ENCODE results near the gene VWA3B. TPM values are rescaled to one million over a fixed set of nuclear protein-coding genes. Genes with fewer than 3 reads are reported as not detected.

Gene VWA3B
- polyA plus RNA-seq, 1 donor (not counting 4 experiments of a cell fraction or from before 2014, with no cell fraction given) = not detected

DNA sequence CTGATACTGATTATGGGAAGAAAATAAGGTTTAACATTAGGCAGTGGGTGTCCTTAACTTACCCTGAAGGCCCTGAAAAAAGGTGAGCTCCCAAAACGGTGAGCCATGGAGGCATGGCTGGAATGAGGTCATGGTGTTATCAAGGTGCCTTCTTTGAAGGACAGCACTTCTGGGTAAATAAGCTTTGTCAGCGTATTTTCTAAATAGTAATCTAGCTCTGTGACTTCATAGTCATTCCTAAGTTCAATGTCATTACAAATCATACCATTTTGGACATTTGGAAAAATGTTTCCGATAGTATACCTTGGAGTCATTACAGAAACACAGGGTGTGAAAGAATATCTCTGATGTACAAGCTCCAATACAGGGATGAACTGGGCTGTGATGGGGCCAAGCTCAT, 224.1 kb downstream of the VWA3B start:
- dilution Hi-C loops (cut with MboI; ENCODE audit: extremely low pct_ligation_motif_present, low sequenced_read_pairs) = no loop called here
- H3K4me2 ChIP-seq (ENCODE audit: control insufficient read depth, extremely low read depth, insufficient read depth, low read depth, low read length) = no peak overlapping the region
- H3K9me3 ChIP-seq (ENCODE audit: control insufficient read depth, low read depth, low read length) = no peaks in the 10 kb centered on the region
- DNase-seq (ENCODE audit: low read depth, low spot score) (no peak), FAIRE-seq (no peak)
- H4K20me1 ChIP-seq (ENCODE audit: control insufficient read depth, extremely low read depth, insufficient read depth, low read length) = no peaks in the 10 kb centered on the region
- no peak overlapping the region for H3K9ac ChIP-seq (ENCODE audit: control insufficient read depth, extremely low read depth, insufficient read depth, low read length)
- TF ChIP-seq CTCF (optimal IDR thresholded peaks at IDR 0.05 in 1 of 3, IDR thresholded peaks at IDR 0.05 in 1 of 3, conservative IDR thresholded peaks at IDR 0.05 in 1 of 3; ENCODE audit: extremely low read depth in 1 of 3, insufficient read depth in 2 of 3, low read length in 3 of 3) = no peak
- TF ChIP-seq EZH2 (IDR thresholded peaks at IDR 0.05; ENCODE audit: low read length) = no peak
- H3K27ac ChIP-seq (ENCODE audit: control insufficient read depth, insufficient read depth, low read length) = no peak overlapping the region
- no peaks in the 10 kb centered on the region for H3K36me3 ChIP-seq (ENCODE audit: control insufficient read depth in 2 of 2, extremely low read depth in 1 of 2, insufficient read depth in 2 of 2, low read length in 2 of 2)
- no peaks in the 10 kb centered on the region for H3K4me1 ChIP-seq (ENCODE audit: control insufficient read depth, extremely low read depth, insufficient read depth, low read length)
- no peak overlapping the region for H2AFZ ChIP-seq (ENCODE audit: control insufficient read depth, low read length)
- no peaks in the 10 kb centered on the region for H3K79me2 ChIP-seq (ENCODE audit: control insufficient read depth, insufficient read depth, low read length)
- peaks cover 8% of the 10 kb centered on the region for H3K27me3 ChIP-seq (ENCODE audit: control insufficient read depth, extremely low read depth, insufficient read depth, low read length)
- no peak overlapping the region for H3K4me3 ChIP-seq (ENCODE audit: control insufficient read depth in 2 of 3, extremely low read depth in 1 of 3, insufficient read depth in 2 of 3, low read depth in 1 of 3, low read length in 3 of 3)
- H3K9me1 ChIP-seq (ENCODE audit: control insufficient read depth, extremely low read depth, insufficient read depth, low read length) = no peaks in the 10 kb centered on the region

GRCh38 chr2:98311771-98312545, 225.0 kb downstream of the VWA3B start:
- H3K4me2 ChIP-seq (ENCODE audit: control insufficient read depth, extremely low read depth, insufficient read depth, low read depth, low read length) = no peak overlapping the region
- dilution Hi-C loops (cut with MboI; ENCODE audit: extremely low pct_ligation_motif_present, low sequenced_read_pairs) = no loop called here
- H3K27me3 ChIP-seq (ENCODE audit: control insufficient read depth, extremely low read depth, insufficient read depth, low read length) = peaks cover 8% of the 10 kb centered on the region
- H3K4me1 ChIP-seq (ENCODE audit: control insufficient read depth, extremely low read depth, insufficient read depth, low read length) = no peaks in the 10 kb centered on the region
- H3K9me3 ChIP-seq (ENCODE audit: control insufficient read depth, low read depth, low read length) = no peaks in the 10 kb centered on the region
- no peaks in the 10 kb centered on the region for H3K36me3 ChIP-seq (ENCODE audit: control insufficient read depth in 2 of 2, extremely low read depth in 1 of 2, insufficient read depth in 2 of 2, low read length in 2 of 2)
- H3K9me1 ChIP-seq (ENCODE audit: control insufficient read depth, extremely low read depth, insufficient read depth, low read length) = no peaks in the 10 kb centered on the region
- TF ChIP-seq CTCF (optimal IDR thresholded peaks at IDR 0.05 in 1 of 3, IDR thresholded peaks at IDR 0.05 in 1 of 3, conservative IDR thresholded peaks at IDR 0.05 in 1 of 3; ENCODE audit: extremely low read depth in 1 of 3, insufficient read depth in 2 of 3, low read length in 3 of 3) (no peak), EZH2 (IDR thresholded peaks at IDR 0.05; ENCODE audit: low read length) (no peak)
- H3K4me3 ChIP-seq (ENCODE audit: control insufficient read depth in 2 of 3, extremely low read depth in 1 of 3, insufficient read depth in 2 of 3, low read depth in 1 of 3, low read length in 3 of 3) = no peak overlapping the region
- H3K27ac ChIP-seq (ENCODE audit: control insufficient read depth, insufficient read depth, low read length) = no peak overlapping the region
- H2AFZ ChIP-seq (ENCODE audit: control insufficient read depth, low read length) = no peak overlapping the region
- no peaks in the 10 kb centered on the region for H4K20me1 ChIP-seq (ENCODE audit: control insufficient read depth, extremely low read depth, insufficient read depth, low read length)
- no peak for FAIRE-seq
- DNase-seq (ENCODE audit: low read depth, low spot score) = no peak
- no peaks in the 10 kb centered on the region for H3K79me2 ChIP-seq (ENCODE audit: control insufficient read depth, insufficient read depth, low read length)
- H3K9ac ChIP-seq (ENCODE audit: control insufficient read depth, extremely low read depth, insufficient read depth, low read length) = no peak overlapping the region

All from keratinocyte (primary cell).